ENCODE measurements around the gene STIM1.
"Not testable (repeated sequence)": the region's sequence is repeated elsewhere in the genome, so short reads cannot be mapped to it uniquely, and the experiment has no call there.

STIM1 gene

GRCh38 chr11:4039011-4039410, 183.5 kb downstream of the STIM1 start:
- DNase-seq: no peak

GRCh38 chr11:4040461-4040860, 185.0 kb downstream of the STIM1 start:
- no peak for DNase-seq

- no peak for DNase-seq
Measured at GRCh38 chr11:4041731-4042391, 186.4 kb downstream of the STIM1 start.

GRCh38 chr11:4044976-4045646, 189.6 kb downstream of the STIM1 start:
- no peak for DNase-seq

- DNase-seq: no peak
Measured at GRCh38 chr11:4048340-4048739, 192.9 kb downstream of the STIM1 start.

GRCh38 chr11:4049006-4049405, 193.5 kb downstream of the STIM1 start:
- DNase-seq: no peak

GRCh38 chr11:4050138-4050537, 194.7 kb downstream of the STIM1 start:
- DNase-seq: no peak

GRCh38 chr11:4053200-4053599, 197.7 kb downstream of the STIM1 start:
- not testable (repeated sequence) for DNase-seq

GRCh38 chr11:4054643-4055042, 199.2 kb downstream of the STIM1 start:
- DNase-seq: no peak

GRCh38 chr11:4059424-4059823, 204.0 kb downstream of the STIM1 start:
- no peak for DNase-seq

- no peak for DNase-seq
Measured at GRCh38 chr11:4060182-4060923, 204.9 kb downstream of the STIM1 start.

GRCh38 chr11:4061700-4062099, 206.2 kb downstream of the STIM1 start:
- DNase-seq: no peak

- DNase-seq: no peak
Measured at GRCh38 chr11:4063348-4063747, 207.9 kb downstream of the STIM1 start.

- DNase-seq: no peak
Measured at GRCh38 chr11:4064278-4064955, 209.0 kb downstream of the STIM1 start.

GRCh38 chr11:4065086-4065485, 209.6 kb downstream of the STIM1 start:
- DNase-seq: no peak

- no peak for DNase-seq
Measured at GRCh38 chr11:4065601-4066377, 210.3 kb downstream of the STIM1 start.

GRCh38 chr11:4066910-4067309, 211.4 kb downstream of the STIM1 start:
- DNase-seq: no peak

- no peak for DNase-seq
Measured at GRCh38 chr11:4068962-4069361, 213.5 kb downstream of the STIM1 start.

GRCh38 chr11:4071325-4071724, 215.9 kb downstream of the STIM1 start:
- no peak for DNase-seq

- no peak for DNase-seq
Measured at GRCh38 chr11:4071914-4072313, 216.4 kb downstream of the STIM1 start.

- no peak for DNase-seq
Measured at GRCh38 chr11:4072668-4073285, 217.3 kb downstream of the STIM1 start.

GRCh38 chr11:4074266-4074665, 218.8 kb downstream of the STIM1 start:
- no peak for DNase-seq
